ENCODE data around the gene ZSWIM1.

Gene ZSWIM1

GRCh38 chr20:45842169-45842812 lies 38.7 kb upstream of the ZSWIM1 start:
- TF ChIP-seq SP1 (IDR thresholded peaks at IDR 0.05) (no peak), NFRKB (IDR thresholded peaks at IDR 0.05) (no peak), ELF4 (IDR thresholded peaks at IDR 0.05) (no peak), ZNF384 (IDR thresholded peaks at IDR 0.05) (no peak), LEF1 (IDR thresholded peaks at IDR 0.05; ENCODE audit: borderline replicate concordance) (no peak), SUZ12 (IDR thresholded peaks at IDR 0.05) (no peak), L3MBTL2 (conservative IDR thresholded peaks at IDR 0.05) (no peak), FOXA1 (IDR thresholded peaks at IDR 0.05) (no peak), FOXM1 (IDR thresholded peaks at IDR 0.05; ENCODE audit: borderline replicate concordance) (no peak), PKNOX1 (IDR thresholded peaks at IDR 0.05) (no peak), TARDBP (IDR thresholded peaks at IDR 0.05) (no peak), BHLHE40 (IDR thresholded peaks at IDR 0.05; ENCODE audit: borderline replicate concordance) (no peak), ARNT (IDR thresholded peaks at IDR 0.05) (no peak), FOXK2 (IDR thresholded peaks at IDR 0.05) (no peak), CTBP1 (IDR thresholded peaks at IDR 0.05; ENCODE audit: borderline replicate concordance) (no peak), HDGF (IDR thresholded peaks at IDR 0.05; ENCODE audit: borderline replicate concordance) (no peak)
- ChIA-PET CTCF (no interaction called here), POLR2A (interaction anchor here (1.3 kb wide), 1 partner anchor 9 kb away, joined by 5 read pairs; the partner anchor contains the start of gene SNX21)
- DNase-seq (ENCODE audit: extremely low spot score) = no peak

- ChIA-PET CTCF (no interaction called here), POLR2A (interaction anchor here (2.7 kb wide), 1 partner anchor 9 kb away, joined by 9 read pairs; the partner anchor contains the start of gene SNX21)
- TF ChIP-seq NFRKB (IDR thresholded peaks at IDR 0.05) (no peak), SUZ12 (IDR thresholded peaks at IDR 0.05) (no peak), LEF1 (IDR thresholded peaks at IDR 0.05; ENCODE audit: borderline replicate concordance) (no peak), CTBP1 (IDR thresholded peaks at IDR 0.05; ENCODE audit: borderline replicate concordance) (no peak), L3MBTL2 (conservative IDR thresholded peaks at IDR 0.05) (no peak), ZNF384 (IDR thresholded peaks at IDR 0.05) (no peak), ELF4 (IDR thresholded peaks at IDR 0.05) (no peak), ARNT (IDR thresholded peaks at IDR 0.05) (no peak), TARDBP (IDR thresholded peaks at IDR 0.05) (no peak), HDGF (IDR thresholded peaks at IDR 0.05; ENCODE audit: borderline replicate concordance) (no peak), BHLHE40 (IDR thresholded peaks at IDR 0.05; ENCODE audit: borderline replicate concordance) (no peak), FOXA1 (IDR thresholded peaks at IDR 0.05) (no peak), SP1 (IDR thresholded peaks at IDR 0.05) (no peak), FOXK2 (IDR thresholded peaks at IDR 0.05) (no peak), FOXM1 (IDR thresholded peaks at IDR 0.05; ENCODE audit: borderline replicate concordance) (no peak), PKNOX1 (IDR thresholded peaks at IDR 0.05) (no peak)
- DNase-seq (ENCODE audit: extremely low spot score) = no peak
Observed at GRCh38 chr20:45843506-45843905, 37.5 kb upstream of the ZSWIM1 start.

GRCh38 chr20:45845452-45845851 lies 35.6 kb upstream of the ZSWIM1 start:
- no peak for DNase-seq (ENCODE audit: extremely low spot score)
- no peak for TF ChIP-seq FOXM1 (IDR thresholded peaks at IDR 0.05; ENCODE audit: borderline replicate concordance)
- POLR2A ChIA-PET = interaction anchor here (1.4 to 2.7 kb wide), 2 partner anchors 11 kb away, joined by 5 to 9 read pairs; partner anchors contain the start of genes ACOT8, SNX21 and ZSWIM3
- CTCF ChIA-PET = no interaction called here

- ChIA-PET CTCF (no interaction called here), POLR2A (no interaction called here)
- TF ChIP-seq LEF1 (IDR thresholded peaks at IDR 0.05; ENCODE audit: borderline replicate concordance) = no peak
- no peak for TF ChIP-seq L3MBTL2 (conservative IDR thresholded peaks at IDR 0.05)
- no peak for TF ChIP-seq SUZ12 (IDR thresholded peaks at IDR 0.05)
- no peak for TF ChIP-seq CTBP1 (IDR thresholded peaks at IDR 0.05; ENCODE audit: borderline replicate concordance)
- no peak for TF ChIP-seq SP1 (IDR thresholded peaks at IDR 0.05)
- TF ChIP-seq ARNT (IDR thresholded peaks at IDR 0.05) = no peak
- no peak for TF ChIP-seq FOXM1 (IDR thresholded peaks at IDR 0.05; ENCODE audit: borderline replicate concordance)
- no peak for TF ChIP-seq FOXK2 (IDR thresholded peaks at IDR 0.05)
- TF ChIP-seq BHLHE40 (IDR thresholded peaks at IDR 0.05; ENCODE audit: borderline replicate concordance) = no peak
- no peak for DNase-seq (ENCODE audit: extremely low spot score)
Observed at GRCh38 chr20:45848421-45848820, 32.6 kb upstream of the ZSWIM1 start.

- TF ChIP-seq BHLHE40 (IDR thresholded peaks at IDR 0.05; ENCODE audit: borderline replicate concordance) (no peak), FOXM1 (IDR thresholded peaks at IDR 0.05; ENCODE audit: borderline replicate concordance) (no peak), L3MBTL2 (conservative IDR thresholded peaks at IDR 0.05) (no peak), NFRKB (IDR thresholded peaks at IDR 0.05) (no peak), SP1 (IDR thresholded peaks at IDR 0.05) (no peak), CTBP1 (IDR thresholded peaks at IDR 0.05; ENCODE audit: borderline replicate concordance) (no peak), ARNT (IDR thresholded peaks at IDR 0.05) (no peak), ZNF384 (IDR thresholded peaks at IDR 0.05) (no peak)
- DNase-seq (ENCODE audit: extremely low spot score) = no peak
- ChIA-PET CTCF (no interaction called here), POLR2A (no interaction called here)
Observed at GRCh38 chr20:45848969-45849582, 32.0 kb upstream of the ZSWIM1 start.

GRCh38 chr20:45850238-45850637 lies 30.8 kb upstream of the ZSWIM1 start:
- no peak for DNase-seq (ENCODE audit: extremely low spot score)
- no peak for TF ChIP-seq FOXK2 (IDR thresholded peaks at IDR 0.05)
- no peak for TF ChIP-seq SP1 (IDR thresholded peaks at IDR 0.05)
- no peak for TF ChIP-seq L3MBTL2 (conservative IDR thresholded peaks at IDR 0.05)
- TF ChIP-seq FOXM1 (IDR thresholded peaks at IDR 0.05; ENCODE audit: borderline replicate concordance) = no peak
- no peak for TF ChIP-seq NFRKB (IDR thresholded peaks at IDR 0.05)
- TF ChIP-seq ZNF384 (IDR thresholded peaks at IDR 0.05) = no peak
- no peak for TF ChIP-seq FOXA1 (IDR thresholded peaks at IDR 0.05)
- TF ChIP-seq ELF4 (IDR thresholded peaks at IDR 0.05) = no peak
- no peak for TF ChIP-seq PKNOX1 (IDR thresholded peaks at IDR 0.05)
- no peak for TF ChIP-seq HDGF (IDR thresholded peaks at IDR 0.05; ENCODE audit: borderline replicate concordance)
- no peak for TF ChIP-seq ARNT (IDR thresholded peaks at IDR 0.05)
- CTCF ChIA-PET = no interaction called here
- POLR2A ChIA-PET = no interaction called here
